Parathyroid adenoma (tissue), 2 donors: Measurements from ENCODE around the gene CASQ2.

Experiments
- H2AFZ ChIP-seq: fragments of 300-600 bp; sonication (generic); one replicate; pipeline ENCODE4 v1.7.0; 2017; ENCODE audit warnings: antibody characterized with exemption, mild to moderate bottlenecking
- H3K27ac ChIP-seq: fragments of 300-600 bp; sonication (generic); one replicate; pipeline ENCODE4 v1.7.0; 2017
- H3K27me3 ChIP-seq: fragments of 300-600 bp; sonication (generic); one replicate; pipeline ENCODE4 v1.7.0; 2017; ENCODE audit warnings: low read length; ENCODE audit not compliant: control insufficient read depth, insufficient read depth
- H3K36me3 ChIP-seq: fragments of 300-600 bp; sonication (generic); one replicate; pipeline ENCODE4 v1.7.0; 2017; ENCODE audit warnings: low read length; ENCODE audit not compliant: control insufficient read depth, insufficient read depth
- H3K4me1 ChIP-seq: fragments of 300-600 bp; sonication (generic); one replicate; pipeline ENCODE4 v1.7.0; 2017; ENCODE audit warnings: control low read depth
- H3K4me2 ChIP-seq: fragments of 300-600 bp; sonication (generic); one replicate; pipeline ENCODE4 v1.7.0; 2017; ENCODE audit warnings: low read length
- H3K4me3 ChIP-seq: fragments of 300-600 bp; sonication (generic); one replicate; pipeline ENCODE4 v1.7.0; 2017; ENCODE audit warnings: low read depth, low read length
- H3K79me2 ChIP-seq: fragments of 300-600 bp; sonication (generic); one replicate; pipeline ENCODE4 v1.7.0; 2017; ENCODE audit warnings: control low read depth
- H3K9ac ChIP-seq: fragments of 300-600 bp; sonication (generic); one replicate; pipeline ENCODE4 v1.7.0; 2017; ENCODE audit warnings: mild to moderate bottlenecking
- H3K9me3 ChIP-seq: fragments of 300-600 bp; sonication (generic); one replicate; pipeline ENCODE4 v1.7.0; 2017; ENCODE audit warnings: low read length; ENCODE audit not compliant: control insufficient read depth
- TF ChIP-seq, protein P1 (sequence below): fragments of 300-600 bp; sonication (generic); IDR thresholded peaks from one replicate; pipeline ENCODE4 v1.7.0; 2017; ENCODE audit warnings: antibody characterized with exemption, mild to moderate bottlenecking
- donor health status: primary hyperparathyroidism.

The CASQ2 gene

DNA sequence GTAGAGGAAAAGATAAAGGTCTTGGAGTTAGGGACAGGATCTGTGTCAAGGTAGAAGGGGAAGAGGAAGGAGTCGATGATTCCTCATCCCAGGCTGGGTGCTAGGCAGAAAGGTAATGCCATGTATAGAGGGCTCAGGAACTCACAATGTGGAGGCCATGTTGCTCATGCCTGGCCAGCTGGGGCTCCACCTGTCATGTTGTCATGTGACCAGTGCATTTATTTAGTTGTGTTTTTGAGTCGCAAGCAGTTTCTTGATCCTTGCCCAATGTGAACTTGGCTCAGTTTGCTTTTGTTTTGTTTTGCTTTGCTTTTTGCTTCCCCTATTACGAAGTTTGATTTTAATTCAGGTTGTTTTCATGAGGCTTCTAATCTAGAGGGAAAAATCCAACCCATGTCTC, 5.7 kb downstream of the CASQ2 start:
- no peaks in the 10 kb centered on the region for H3K9me3 ChIP-seq
- H3K4me2 ChIP-seq: no peak overlapping the region
- no peaks in the 10 kb centered on the region for H3K36me3 ChIP-seq
- H3K4me1 ChIP-seq: no peaks in the 10 kb centered on the region
- no peaks in the 10 kb centered on the region for H3K27me3 ChIP-seq
- TF ChIP-seq, protein P1, sequence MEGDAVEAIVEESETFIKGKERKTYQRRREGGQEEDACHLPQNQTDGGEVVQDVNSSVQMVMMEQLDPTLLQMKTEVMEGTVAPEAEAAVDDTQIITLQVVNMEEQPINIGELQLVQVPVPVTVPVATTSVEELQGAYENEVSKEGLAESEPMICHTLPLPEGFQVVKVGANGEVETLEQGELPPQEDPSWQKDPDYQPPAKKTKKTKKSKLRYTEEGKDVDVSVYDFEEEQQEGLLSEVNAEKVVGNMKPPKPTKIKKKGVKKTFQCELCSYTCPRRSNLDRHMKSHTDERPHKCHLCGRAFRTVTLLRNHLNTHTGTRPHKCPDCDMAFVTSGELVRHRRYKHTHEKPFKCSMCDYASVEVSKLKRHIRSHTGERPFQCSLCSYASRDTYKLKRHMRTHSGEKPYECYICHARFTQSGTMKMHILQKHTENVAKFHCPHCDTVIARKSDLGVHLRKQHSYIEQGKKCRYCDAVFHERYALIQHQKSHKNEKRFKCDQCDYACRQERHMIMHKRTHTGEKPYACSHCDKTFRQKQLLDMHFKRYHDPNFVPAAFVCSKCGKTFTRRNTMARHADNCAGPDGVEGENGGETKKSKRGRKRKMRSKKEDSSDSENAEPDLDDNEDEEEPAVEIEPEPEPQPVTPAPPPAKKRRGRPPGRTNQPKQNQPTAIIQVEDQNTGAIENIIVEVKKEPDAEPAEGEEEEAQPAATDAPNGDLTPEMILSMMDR: no peak
- no peak overlapping the region for H3K4me3 ChIP-seq
- H3K9ac ChIP-seq: no peak overlapping the region
- no peak overlapping the region for H2AFZ ChIP-seq
- H3K27ac ChIP-seq: no peak overlapping the region
- no peaks in the 10 kb centered on the region for H3K79me2 ChIP-seq

- no peaks in the 10 kb centered on the region for H3K27me3 ChIP-seq
- H3K4me1 ChIP-seq: no peaks in the 10 kb centered on the region
- no peak overlapping the region for H3K27ac ChIP-seq
- no peaks in the 10 kb centered on the region for H3K9me3 ChIP-seq
- TF ChIP-seq, protein P1: no peak
- H3K4me2 ChIP-seq: no peak overlapping the region
- H3K36me3 ChIP-seq: no peaks in the 10 kb centered on the region
- H3K4me3 ChIP-seq: no peak overlapping the region
- no peak overlapping the region for H3K9ac ChIP-seq
- H2AFZ ChIP-seq: no peak overlapping the region
- H3K79me2 ChIP-seq: no peaks in the 10 kb centered on the region
These were observed 6.8 kb downstream of the CASQ2 start for GRCh38 chr1:115761601-115762302.

- H3K4me3 ChIP-seq: no peak overlapping the region
- no peaks in the 10 kb centered on the region for H3K36me3 ChIP-seq
- no peaks in the 10 kb centered on the region for H3K27me3 ChIP-seq
- no peak overlapping the region for H3K9ac ChIP-seq
- H3K4me1 ChIP-seq: no peaks in the 10 kb centered on the region
- no peak overlapping the region for H2AFZ ChIP-seq
- H3K79me2 ChIP-seq: no peaks in the 10 kb centered on the region
- TF ChIP-seq, protein P1: no peak
- no peak overlapping the region for H3K4me2 ChIP-seq
- H3K27ac ChIP-seq: no peak overlapping the region
- no peaks in the 10 kb centered on the region for H3K9me3 ChIP-seq
These were observed 10.7 kb downstream of the CASQ2 start for GRCh38 chr1:115757856-115758255.

DNA sequence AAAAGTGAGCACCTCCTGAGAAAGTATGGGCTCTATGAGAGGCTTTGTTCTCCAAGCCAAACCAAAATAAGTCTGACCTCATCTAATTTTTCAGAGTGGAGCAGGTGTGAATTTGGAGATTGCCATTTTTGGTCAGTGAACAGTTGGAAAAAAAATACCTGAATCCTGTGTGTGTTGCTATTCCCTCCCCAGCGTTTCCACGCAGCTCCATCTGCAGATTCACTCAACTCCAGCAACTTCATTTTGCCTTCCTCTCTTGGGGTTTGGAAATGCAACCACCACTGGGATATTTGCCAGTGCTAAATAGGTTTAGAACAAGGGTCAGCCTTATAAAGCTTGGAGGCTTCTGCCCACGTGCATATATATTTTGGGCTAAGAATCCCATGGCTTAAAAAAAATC, 11.2 kb downstream of the CASQ2 start:
- Histone ChIP-seq H3K9ac (no peak overlapping the region), H3K4me3 (no peak overlapping the region), H3K4me1 (no peaks in the 10 kb centered on the region), H3K9me3 (no peaks in the 10 kb centered on the region), H3K4me2 (no peak overlapping the region), H3K79me2 (no peaks in the 10 kb centered on the region), H2AFZ (no peak overlapping the region), H3K27ac (no peak overlapping the region), H3K27me3 (no peaks in the 10 kb centered on the region), H3K36me3 (no peaks in the 10 kb centered on the region)
- TF ChIP-seq, protein P1: no peak
